Stimulated activated memory B cell treated with anti-CD40 and anti-IgM and Interleukin-4, amounts not matched to agents 10 μg/mL and 1 μg/mL and 100 μg/mL, for 72 hours (primary cell): ENCODE measurements around the gene SF3A2.
A peak's percentile ranks its signal among the peaks of the same experiment; 100 is the strongest.
"Not testable (repeated sequence)": the region's sequence is repeated elsewhere in the genome, so short reads cannot be mapped to it uniquely, and the experiment has no call there.

Source experiments
- ATAC-seq: fragments of 150-1000 bp; cut with Tn5 transposase; 2 replicates; pipeline ENCODE4 v1.10.0; 2021
- H3K27ac Mint-ChIP-seq: one replicate; pipeline ENCODE4 v1.8.0; 2022; ENCODE audit warnings: mild to moderate bottlenecking, mixed read lengths
- H3K27me3 Mint-ChIP-seq: one replicate; pipeline ENCODE4 v1.8.0; 2022; ENCODE audit warnings: mixed read lengths
- H3K36me3 Mint-ChIP-seq: one replicate; pipeline ENCODE4 v1.8.0; 2022; ENCODE audit warnings: mixed read lengths
- H3K4me1 Mint-ChIP-seq: one replicate; pipeline ENCODE4 v1.8.0; 2022; ENCODE audit warnings: mixed read lengths
- H3K4me3 Mint-ChIP-seq: one replicate; pipeline ENCODE4 v1.8.0; 2022; ENCODE audit warnings: mild to moderate bottlenecking, moderate library complexity, mixed read lengths
- H3K9me3 Mint-ChIP-seq: one replicate; pipeline ENCODE4 v1.8.0; 2022; ENCODE audit warnings: mixed read lengths

The SF3A2 gene

GRCh38 chr19:2275588-2276428 is 39.2 kb downstream of the SF3A2 start:
- peaks cover 46% of the 10 kb centered on the region for H3K36me3 Mint-ChIP-seq
- H3K27ac Mint-ChIP-seq, result peak overlapping the region; percentile 65
- no peak for ATAC-seq
- H3K9me3 Mint-ChIP-seq, result no peaks in the 10 kb centered on the region
- peaks cover 60% of the 10 kb centered on the region for H3K4me1 Mint-ChIP-seq
- no peaks in the 10 kb centered on the region for H3K27me3 Mint-ChIP-seq
- H3K4me3 Mint-ChIP-seq, result no peak overlapping the region

DNA sequence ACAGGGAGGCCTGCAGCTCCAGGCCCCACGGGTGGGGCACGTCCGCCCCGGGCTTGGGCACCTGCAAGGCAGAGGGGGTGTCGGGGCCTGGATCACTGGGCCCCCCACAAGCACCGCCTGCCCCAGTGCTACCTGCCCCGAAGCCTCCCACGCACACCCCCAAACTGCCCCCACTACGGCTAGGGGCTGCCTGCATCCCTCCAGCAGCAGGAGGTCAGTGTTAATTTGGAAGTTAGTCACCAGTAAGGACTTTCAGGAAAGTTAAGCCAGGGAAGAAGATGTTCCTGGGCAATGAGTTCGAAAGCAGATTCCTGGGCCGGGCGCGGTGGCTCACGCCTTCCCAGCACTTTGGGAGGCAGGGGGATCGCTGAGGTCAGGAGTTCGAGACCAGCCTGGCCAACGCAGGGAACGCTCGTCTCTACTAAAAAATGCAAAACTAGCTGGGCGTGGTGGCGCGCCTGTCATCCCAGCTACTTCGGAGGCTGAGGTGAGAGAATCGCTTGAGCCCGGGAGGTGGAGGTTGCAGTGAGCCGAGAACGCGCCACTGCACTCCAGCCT is 39.9 kb downstream of the SF3A2 start:
- H3K27ac Mint-ChIP-seq, result no peak overlapping the region
- H3K4me3 Mint-ChIP-seq, result no peak overlapping the region
- no peaks in the 10 kb centered on the region for H3K27me3 Mint-ChIP-seq
- H3K9me3 Mint-ChIP-seq, result no peaks in the 10 kb centered on the region
- H3K4me1 Mint-ChIP-seq, result peaks cover 56% of the 10 kb centered on the region
- no peak for ATAC-seq
- H3K36me3 Mint-ChIP-seq, result peaks cover 39% of the 10 kb centered on the region

GRCh38 chr19:2277138-2277537 is 40.5 kb downstream of the SF3A2 start:
- Mint-ChIP-seq H3K9me3 (no peaks in the 10 kb centered on the region), H3K36me3 (peaks cover 32% of the 10 kb centered on the region), H3K27me3 (no peaks in the 10 kb centered on the region), H3K4me1 (peaks cover 56% of the 10 kb centered on the region), H3K4me3 (no peak overlapping the region), H3K27ac (no peak overlapping the region)
- ATAC-seq, result no peak

GRCh38 chr19:2278459-2279158 is 42.0 kb downstream of the SF3A2 start:
- Mint-ChIP-seq H3K4me1 (peaks cover 51% of the 10 kb centered on the region), H3K27me3 (no peaks in the 10 kb centered on the region), H3K36me3 (peaks cover 22% of the 10 kb centered on the region), H3K4me3 (no peak overlapping the region), H3K27ac (no peak overlapping the region), H3K9me3 (no peaks in the 10 kb centered on the region)
- ATAC-seq, result no peak

GRCh38 chr19:2280633-2281264 is 44.1 kb downstream of the SF3A2 start:
- Mint-ChIP-seq H3K4me3 (no peak overlapping the region), H3K4me1 (peaks cover 33% of the 10 kb centered on the region), H3K27ac (no peak overlapping the region), H3K9me3 (no peaks in the 10 kb centered on the region), H3K36me3 (peaks cover 6% of the 10 kb centered on the region), H3K27me3 (no peaks in the 10 kb centered on the region)
- ATAC-seq, result no peak

DNA sequence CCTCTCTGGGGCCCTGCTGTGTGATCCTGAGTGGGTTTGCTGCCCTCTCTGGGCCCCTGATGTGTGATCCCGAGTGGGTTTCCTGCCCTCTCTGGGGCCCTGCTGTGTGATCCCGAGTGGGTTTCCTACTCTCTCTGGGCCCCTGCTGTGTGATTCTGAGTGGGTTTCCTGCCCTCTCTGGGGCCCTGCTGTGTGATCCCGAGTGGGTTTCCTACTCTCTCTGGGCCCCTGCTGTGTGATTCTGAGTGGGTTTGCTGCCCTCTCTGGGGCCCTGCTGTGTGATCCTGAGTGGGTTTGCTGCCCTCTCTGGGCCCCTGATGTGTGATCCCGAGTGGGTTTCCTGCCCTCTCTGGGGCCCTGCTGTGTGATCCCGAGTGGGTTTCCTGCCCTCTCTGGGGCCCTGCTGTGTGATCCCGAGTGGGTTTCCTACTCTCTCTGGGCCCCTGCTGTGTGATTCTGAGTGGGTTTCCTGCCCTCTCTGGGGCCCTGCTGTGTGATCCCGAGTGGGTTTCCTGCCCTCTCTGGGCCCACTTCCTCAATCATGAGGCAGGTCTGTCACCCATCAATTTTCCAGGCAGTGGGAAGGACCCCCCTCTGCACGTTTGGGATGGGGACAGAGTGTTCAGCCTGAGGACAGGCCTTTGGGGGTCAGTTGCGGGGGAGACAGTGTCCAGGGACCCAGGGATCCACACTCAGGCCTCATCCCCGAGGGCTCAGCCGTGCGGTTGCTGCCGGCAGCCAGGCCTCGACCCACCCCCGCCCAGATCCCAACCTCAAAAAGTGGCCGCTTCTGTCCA is 44.8 kb downstream of the SF3A2 start:
- ATAC-seq, result peak; percentile 18
- not testable (repeated sequence) for H3K36me3 Mint-ChIP-seq, H3K9me3 Mint-ChIP-seq, H3K27me3 Mint-ChIP-seq
- H3K27ac Mint-ChIP-seq, result peak overlapping the region; percentile 86
- H3K4me1 Mint-ChIP-seq, result peaks cover 37% of the 10 kb centered on the region
- peak overlapping the region; percentile 82 for H3K4me3 Mint-ChIP-seq

- Mint-ChIP-seq H3K27me3 (no peaks in the 10 kb centered on the region), H3K27ac (peak within 1 kb of the TSS; percentile 86), H3K4me3 (peak within 1 kb of the TSS; percentile 82), H3K36me3 (peaks cover 4% of the 10 kb centered on the region), H3K9me3 (no peaks in the 10 kb centered on the region), H3K4me1 (peaks cover 39% of the 10 kb centered on the region)
- ATAC-seq, result peak; percentile 81
Observed at GRCh38 chr19:2282062-2282861, 45.6 kb downstream of the SF3A2 start, which contains the start of gene PEAK3. TSS of gene PEAK3 (minus strand) at chr19:2282175. CDS start at chr19:2280931, 1,244 bp downstream.

- Mint-ChIP-seq H3K27ac (peak overlapping the region; percentile 86), H3K4me1 (peaks cover 43% of the 10 kb centered on the region), H3K27me3 (no peaks in the 10 kb centered on the region), H3K9me3 (no peaks in the 10 kb centered on the region), H3K4me3 (peak overlapping the region; percentile 82), H3K36me3 (no peaks in the 10 kb centered on the region)
- no peak for ATAC-seq
Observed at GRCh38 chr19:2282862-2283237, 46.2 kb downstream of the SF3A2 start.

- Mint-ChIP-seq H3K9me3 (no peaks in the 10 kb centered on the region), H3K27ac (no peak overlapping the region), H3K27me3 (no peaks in the 10 kb centered on the region), H3K4me1 (peaks cover 48% of the 10 kb centered on the region), H3K36me3 (no peaks in the 10 kb centered on the region), H3K4me3 (no peak overlapping the region)
- no peak for ATAC-seq
Observed at GRCh38 chr19:2283835-2284507, 47.3 kb downstream of the SF3A2 start.

GRCh38 chr19:2286402-2287140 is 49.9 kb downstream of the SF3A2 start:
- ATAC-seq, result no peak
- no peak overlapping the region for H3K4me3 Mint-ChIP-seq
- peak overlapping the region; percentile 61 for H3K27ac Mint-ChIP-seq
- peaks cover 5% of the 10 kb centered on the region for H3K36me3 Mint-ChIP-seq
- H3K9me3 Mint-ChIP-seq, result no peaks in the 10 kb centered on the region
- peaks cover 42% of the 10 kb centered on the region for H3K4me1 Mint-ChIP-seq
- no peaks in the 10 kb centered on the region for H3K27me3 Mint-ChIP-seq

DNA sequence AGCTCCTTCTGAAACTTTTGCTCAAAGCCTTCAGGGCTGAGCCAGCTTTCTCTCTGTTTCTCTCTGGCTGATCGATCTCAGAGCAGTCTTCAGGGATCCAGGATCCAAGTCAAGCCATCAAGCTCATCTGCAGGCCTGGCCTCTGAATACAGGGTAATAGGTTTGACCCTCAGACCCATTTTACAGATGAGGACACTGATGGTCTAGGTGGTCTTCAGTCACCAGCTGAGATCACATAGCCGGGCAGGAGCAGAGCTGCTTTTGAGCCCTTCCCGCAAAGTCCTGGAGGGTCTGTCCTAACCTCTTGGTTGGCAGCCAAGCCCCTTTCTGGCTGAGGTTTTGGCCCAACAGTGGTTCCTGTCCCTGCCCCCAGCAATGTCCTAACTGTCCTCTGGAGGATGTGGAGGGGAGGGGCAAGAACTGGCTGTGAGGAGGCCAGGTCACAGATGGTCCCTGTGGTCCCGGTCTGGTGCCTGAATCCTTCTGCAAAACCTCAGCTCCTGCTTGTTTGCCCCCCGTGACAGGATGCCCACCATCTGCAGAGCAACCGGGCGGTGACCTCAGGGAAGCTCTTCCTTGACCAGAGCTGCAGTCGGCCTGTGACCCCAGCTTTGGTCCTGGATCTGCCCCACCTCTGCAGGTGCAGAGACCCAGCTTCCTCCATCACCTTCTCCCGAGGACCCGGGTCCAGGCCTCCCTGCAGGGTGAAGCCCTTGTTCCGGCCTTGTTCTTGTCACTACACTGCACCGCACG is 51.1 kb downstream of the SF3A2 start:
- Mint-ChIP-seq H3K9me3 (no peaks in the 10 kb centered on the region), H3K36me3 (peaks cover 13% of the 10 kb centered on the region), H3K4me1 (peaks cover 35% of the 10 kb centered on the region), H3K4me3 (peak overlapping the region; percentile 97), H3K27me3 (no peaks in the 10 kb centered on the region), H3K27ac (peak overlapping the region; percentile 97)
- no peak for ATAC-seq

- Mint-ChIP-seq H3K36me3 (peaks cover 19% of the 10 kb centered on the region), H3K27ac (peak overlapping the region; percentile 97), H3K4me1 (peaks cover 39% of the 10 kb centered on the region), H3K27me3 (no peaks in the 10 kb centered on the region), H3K9me3 (no peaks in the 10 kb centered on the region), H3K4me3 (peak overlapping the region; percentile 97)
- ATAC-seq, result no peak
Observed at GRCh38 chr19:2288338-2288817, 51.8 kb downstream of the SF3A2 start.
